SKM-1 treated with dmso at 0.1 percent for 144 hours (cell line): ENCODE data around the gene PCAT7.
"Not testable (repeated sequence)": the region's sequence is repeated elsewhere in the genome, so short reads cannot be mapped to it uniquely, and the experiment has no call there.

Experiments
- DNase-seq: peaks from one replicate; lab custom pipeline; 2025; ENCODE audit not compliant: unreplicated experiment; lab: John Stamatoyannopoulos, UW

PCAT7 gene

DNA sequence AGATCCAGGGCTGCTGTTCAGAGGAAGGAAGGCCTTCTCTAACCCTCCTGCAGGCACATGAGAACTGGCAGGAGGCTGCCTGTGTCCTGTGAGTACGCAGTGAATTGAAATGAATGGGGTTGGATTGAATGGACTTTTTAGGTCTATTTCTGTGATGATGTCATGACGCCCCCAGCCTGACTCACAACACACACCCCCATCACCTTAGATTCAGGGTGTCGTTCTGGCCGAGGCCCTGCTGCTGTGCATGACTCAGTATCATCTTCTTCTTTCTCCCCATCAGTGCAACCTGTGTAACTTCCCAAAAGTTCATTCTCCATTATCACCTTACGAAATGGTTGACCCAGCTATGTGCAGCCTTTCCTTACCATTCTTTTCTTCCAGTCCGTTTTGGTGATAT, 5.4 kb downstream of the PCAT7 start:
- no peak for DNase-seq

DNA sequence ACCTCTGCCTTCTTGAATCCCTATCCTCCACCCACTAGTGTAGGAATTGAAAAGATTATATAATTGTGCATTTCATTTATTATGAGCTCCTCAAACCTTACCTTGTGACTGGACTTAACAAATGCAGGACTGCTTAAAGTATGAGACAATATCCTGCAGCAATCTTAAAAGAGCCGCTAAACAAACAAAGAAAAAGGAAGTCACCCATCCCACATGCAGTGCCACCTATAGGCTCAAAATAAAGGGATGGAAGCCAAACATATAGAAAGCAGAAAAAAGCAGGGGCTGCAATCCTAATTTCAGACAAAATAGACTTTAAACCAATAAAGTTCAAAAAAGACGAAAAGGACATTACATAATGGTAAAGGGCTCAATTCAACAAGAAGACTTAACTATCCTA, 8.7 kb downstream of the PCAT7 start:
- peak; percentile 15 for DNase-seq

DNA sequence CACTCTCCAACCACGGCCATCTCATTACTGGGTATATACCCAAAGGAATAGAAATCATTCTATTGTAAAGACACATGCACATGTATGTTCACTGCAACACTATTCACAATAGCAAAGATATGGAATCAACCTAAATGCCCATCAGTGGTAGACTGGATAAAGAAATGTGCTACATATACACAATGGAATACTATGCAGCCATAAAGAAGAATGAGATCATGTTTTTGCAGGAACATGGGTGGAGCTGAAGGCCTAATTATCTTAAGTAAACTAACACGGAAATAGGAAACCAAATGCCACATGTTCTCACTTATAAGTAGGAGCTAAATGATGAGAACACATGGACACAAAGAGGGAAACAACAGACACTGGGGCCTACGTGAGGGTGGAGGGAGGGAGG, 9.4 kb downstream of the PCAT7 start:
- DNase-seq, result not testable (repeated sequence)

DNA sequence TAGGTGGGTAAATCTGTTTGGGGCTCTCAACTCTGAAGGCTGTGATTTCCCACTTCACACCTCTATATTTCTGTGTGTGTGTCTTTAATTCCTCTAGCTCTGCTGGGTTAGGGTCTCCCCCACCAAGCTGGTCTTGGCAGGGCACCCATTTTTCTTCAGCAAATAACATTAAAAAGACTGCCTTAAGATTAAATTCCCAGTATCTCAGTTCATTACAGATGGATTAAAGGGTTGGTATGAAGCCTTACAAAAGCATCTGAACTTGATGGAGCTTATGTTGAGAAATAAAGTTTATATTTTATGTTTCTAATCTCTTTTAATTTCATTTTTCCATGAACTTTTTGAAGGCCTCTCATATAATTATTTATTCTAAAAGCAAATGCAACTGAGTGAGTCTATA, 11.7 kb downstream of the PCAT7 start:
- no peak for DNase-seq

DNA sequence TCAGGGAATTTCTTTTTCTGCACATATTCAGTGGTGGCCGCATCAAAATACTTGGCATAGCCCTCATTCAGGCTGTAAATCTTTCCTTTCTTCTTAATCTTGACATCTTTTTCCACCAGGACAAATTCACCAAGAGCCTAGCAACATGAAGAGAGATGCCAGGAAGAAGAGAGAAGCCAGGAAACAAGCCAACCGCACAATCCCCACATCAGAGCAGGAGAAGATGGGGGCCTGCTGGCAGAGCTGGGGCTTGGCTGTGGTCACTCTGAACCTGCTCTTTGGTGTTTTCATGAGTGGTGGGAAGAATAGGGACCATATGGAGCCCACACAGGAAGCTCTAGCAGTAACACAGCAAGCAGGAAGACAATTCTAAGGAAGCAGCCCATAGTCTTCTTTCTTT, 12.4 kb downstream of the PCAT7 start:
- no peak for DNase-seq

DNA sequence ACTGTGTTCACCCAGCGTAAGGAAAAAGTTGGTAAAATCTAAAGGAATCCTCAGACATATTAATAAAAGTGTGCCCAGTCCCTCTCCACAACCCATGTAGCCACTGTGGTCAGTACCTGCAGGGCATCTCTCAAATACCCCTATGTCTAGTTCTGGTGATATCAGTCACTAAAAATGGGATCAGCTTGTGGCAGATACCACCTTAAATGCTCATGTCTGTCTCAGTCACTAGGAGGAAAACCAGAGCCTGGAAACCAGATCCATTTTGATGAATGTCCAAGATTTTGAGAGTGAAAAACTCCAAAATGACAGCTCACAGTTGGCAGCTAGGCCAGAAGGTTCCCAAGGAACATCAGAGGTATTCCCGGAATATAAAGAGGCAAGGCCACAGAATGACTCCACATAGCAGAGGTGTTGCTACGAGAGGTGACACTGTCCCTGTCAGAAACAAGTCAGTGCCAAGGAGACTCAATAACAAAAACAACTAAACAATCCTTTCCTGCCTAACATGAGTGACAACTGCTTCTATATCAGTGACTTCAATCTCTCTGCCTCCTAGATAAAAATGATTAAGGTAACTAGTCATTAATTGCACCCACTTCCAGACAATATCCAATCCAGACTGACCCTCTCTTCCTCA, 13.5 kb downstream of the PCAT7 start:
- no peak for DNase-seq

DNA sequence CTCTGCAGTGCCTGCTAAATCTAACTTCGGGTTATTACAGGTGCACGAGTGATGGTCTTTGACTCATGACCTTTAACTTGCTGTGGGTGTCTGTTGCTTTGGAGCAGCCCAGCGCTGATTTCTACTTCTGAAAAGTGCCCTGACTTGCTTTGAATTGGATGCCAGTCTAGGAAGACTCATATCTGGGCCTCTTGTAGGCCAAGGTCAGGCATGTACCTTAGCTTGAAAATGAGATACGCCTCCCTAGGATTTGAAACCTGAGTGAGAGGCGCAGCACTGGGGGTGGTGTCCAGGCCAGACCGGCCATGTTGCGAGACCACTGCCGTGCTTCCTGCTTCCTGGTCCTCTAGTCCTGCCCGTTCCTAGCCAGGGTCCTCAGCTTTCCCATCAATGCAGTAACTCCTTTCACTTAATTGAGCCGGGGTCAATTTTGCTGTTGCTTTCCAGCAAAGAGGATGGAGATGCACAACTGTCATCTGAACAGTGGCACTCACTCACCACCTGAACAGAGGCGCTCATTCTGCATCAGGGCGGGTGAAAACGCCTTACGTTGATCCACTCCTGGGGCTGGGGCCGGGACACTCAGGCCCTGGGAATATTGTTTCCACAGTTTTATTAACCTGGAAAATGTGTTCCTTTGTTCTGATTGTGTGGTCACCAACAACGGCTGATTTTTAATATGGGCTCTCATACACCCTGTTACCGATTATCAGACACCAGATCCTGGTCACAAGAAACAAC, 14.3 kb downstream of the PCAT7 start:
- no peak for DNase-seq

DNA sequence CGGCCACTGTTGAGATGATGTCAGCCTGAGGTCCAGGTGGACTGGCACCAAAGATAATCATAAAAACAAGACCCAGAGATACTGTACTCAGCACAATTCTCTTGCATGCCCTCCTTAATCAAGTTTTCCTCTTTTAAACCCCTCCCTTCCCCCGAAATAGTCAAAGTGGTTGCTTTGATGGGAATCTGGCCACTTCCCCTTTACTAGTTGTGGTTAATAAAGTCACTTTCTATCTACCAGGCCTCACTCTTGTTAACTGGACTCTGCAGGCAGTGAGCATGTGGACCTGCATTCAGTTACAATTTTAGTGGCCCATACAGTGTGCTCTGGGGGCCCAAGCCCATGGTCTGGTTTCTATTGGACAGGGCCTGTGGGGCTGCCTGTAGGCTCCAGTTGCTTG, 21.2 kb downstream of the PCAT7 start:
- DNase-seq, result peak; percentile 2

DNA sequence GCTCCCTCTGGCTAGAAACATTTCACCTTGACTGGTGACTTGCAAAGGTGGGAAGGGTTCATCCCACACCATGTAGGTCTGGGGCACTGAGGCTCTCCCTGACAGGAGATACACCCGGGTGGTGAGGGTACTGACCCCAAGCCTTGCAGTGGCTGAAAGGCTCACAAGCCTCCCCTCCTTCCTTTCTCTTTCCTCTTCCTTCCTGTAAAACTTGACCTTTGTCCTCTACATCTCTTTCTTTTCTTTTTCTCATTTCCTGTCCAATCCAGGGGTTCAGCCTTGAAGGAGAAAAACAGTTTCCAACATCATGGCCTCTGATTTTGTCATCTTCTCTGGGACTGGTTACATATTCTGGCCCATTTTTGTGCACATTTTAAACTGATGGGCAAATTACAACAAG, 22.2 kb downstream of the PCAT7 start:
- no peak for DNase-seq

DNA sequence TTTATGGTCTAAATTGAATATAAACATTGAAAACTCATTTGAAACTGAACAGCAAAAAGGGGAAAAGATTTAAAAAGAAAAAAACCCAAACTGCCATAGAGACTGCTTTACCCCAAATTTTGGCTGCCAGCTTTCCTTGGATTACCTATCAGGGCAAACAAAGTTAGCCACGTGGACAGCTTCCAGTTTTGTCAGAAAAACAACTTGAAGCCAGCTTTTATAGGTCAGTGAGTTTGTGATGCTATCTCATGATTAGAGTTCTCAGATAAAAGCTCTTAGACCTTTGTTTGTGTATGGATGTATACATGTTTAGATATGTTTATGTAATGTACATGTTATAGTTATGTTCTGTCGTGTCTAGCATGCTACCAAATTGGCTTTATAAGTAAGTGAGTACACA, 22.7 kb downstream of the PCAT7 start:
- DNase-seq, result no peak

DNA sequence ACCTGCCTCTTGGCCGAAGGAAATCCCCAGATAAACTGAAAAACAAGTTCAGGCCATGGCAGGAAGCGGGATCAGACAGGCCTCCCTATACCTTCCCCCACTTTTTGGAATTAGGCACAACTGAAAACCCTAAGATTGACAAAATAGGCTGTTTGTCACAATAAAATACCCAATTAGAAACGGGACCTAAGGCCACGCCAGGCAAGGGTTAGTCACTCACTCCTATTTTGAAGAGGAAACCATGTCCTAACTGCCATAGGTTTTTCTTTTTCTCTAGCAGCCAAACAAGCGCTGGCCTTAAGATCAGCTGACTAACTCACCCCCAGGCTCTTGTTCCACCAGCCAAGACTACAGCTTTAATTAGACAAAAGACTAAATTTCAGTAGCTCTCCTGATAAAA, 26.8 kb downstream of the PCAT7 start:
- no peak for DNase-seq

DNA sequence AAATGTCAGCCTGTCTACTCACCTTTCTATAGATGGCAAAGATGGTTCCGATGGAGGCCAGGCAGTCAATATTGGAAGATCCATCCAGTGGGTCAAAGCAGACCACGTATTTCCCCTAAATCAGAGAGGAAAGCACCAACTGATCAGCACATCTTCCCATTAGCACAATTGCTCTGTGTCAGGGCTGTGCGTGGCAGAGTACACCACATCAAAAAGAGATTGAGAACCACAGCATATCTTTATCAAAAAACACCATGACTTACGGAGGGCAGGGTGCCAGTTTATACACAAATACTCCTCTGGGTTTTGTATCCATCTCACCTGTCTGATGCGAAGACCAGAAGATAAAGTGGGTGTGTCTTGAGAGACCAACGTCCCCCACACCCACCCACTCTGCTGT, 29.7 kb downstream of the PCAT7 start:
- DNase-seq, result no peak

DNA sequence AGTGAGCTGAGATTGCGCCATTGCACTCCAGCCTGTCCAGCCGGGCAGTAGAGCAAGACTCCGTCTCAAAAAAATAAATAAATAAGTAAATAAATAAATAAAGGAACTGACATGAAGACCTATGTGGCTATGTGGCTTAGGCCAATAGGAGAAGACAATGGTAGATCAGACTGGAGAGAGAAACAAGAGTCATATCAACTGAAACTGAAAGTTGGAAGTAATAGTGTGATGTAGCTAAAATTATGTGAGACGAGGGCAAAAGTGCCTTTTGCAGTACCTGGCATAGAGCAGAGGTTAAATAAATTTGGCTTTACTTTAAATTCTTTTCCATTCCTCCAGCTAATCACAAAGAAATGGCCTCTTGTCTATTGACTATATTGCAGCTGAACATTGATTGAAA, 31.4 kb downstream of the PCAT7 start:
- DNase-seq, result no peak

DNA sequence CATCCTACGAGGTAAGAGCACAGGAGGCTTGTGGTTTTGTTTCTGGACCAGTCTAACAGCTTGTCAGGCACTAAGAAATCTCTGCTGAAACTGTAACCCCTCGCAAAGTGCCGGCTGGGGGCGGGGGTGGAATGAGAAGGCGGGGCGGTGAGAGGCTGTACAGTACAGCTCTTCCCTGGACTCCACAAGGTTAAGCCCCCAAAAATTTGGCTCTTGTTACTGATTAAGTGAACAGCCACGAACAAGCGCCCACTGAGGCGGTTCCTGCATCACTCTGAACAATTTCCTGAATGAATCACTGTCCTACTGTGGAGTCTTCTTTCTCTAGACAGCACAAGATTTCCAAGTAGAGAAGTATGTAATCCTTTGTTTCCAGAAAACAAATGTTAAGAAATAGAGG, 31.9 kb downstream of the PCAT7 start:
- no peak for DNase-seq

DNA sequence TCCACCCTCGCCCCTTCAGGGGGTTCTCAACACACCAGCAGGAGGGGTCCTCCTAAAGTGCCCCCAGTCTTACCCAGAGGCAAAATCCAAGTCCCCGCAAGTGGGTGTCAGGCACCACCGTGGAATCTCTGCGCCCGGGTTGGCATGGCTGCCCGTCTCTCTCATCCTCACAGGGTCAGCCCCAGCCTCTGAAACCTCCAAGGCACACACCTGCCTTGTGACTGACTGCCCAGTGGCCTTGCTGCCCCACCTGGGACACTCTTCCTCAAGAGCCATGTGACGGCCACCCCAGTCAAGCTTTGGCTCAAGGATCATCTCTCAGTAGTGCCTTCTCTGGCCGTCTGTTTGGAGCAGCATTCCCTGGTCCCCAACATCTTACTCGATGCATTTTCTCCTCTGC, 33.8 kb downstream of the PCAT7 start:
- DNase-seq, result no peak

DNA sequence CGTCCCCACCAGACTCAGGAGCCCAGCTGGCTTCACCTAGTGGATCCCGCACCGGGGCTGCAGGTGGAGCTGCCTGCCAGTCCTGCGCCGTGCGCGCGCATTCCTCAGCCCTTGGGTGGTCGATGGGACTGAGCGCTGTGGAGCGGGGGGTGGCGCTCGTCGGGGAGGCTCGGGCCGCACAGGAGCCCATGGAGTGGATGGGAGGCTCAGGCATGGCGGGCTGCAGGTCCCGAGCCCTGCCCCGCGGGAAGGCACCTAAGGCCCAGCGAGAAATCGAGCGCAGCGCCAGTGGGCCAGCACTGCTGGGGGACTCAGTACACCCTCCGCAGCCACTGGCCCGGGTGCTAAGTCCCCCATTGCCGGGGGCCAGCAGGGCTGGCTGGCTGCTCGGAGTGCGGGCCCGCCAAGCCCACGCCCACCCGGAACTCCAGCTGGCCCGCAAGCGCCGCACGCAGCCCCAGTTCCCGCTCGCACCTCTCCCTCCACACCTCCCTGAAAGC, 36.2 kb downstream of the PCAT7 start:
- not testable (repeated sequence) for DNase-seq

DNA sequence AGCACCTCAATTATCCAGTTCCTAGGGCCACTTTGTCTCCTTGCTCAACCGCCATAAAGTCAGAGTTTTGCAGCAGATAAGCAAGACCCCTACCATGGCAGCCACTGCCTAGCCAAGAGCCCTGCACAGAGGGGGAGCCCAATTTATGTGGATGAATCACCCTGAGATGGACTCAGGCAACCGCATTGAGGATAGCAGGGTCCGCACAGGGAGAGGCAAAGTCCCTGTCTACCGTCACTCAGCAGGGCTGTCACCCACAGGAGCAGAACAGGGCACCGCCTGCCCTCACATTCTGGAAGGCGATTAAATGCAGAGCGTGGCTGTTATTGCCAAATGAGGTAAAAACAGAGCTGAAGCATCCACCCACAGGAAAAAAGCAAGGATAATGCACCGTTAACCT, 37.0 kb downstream of the PCAT7 start:
- DNase-seq, result no peak

DNA sequence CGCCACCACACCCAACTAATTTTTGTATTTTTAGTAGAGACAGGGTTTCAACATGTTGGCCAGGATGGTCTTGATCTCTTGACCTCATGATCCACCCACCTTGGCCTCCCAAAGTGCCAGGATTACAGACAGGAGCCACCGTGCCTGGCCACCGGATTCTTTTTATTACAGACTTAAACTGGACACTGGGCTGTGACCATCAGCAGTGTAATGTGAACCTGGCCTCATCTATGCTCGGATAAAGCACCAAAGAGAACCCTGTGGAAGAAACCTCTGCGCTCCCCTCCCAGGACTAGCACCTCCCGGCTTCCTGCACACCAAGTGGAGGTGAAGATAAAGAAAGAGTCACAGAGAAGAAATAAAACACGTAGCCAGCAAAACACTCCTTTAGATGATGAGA, 37.8 kb downstream of the PCAT7 start:
- not testable (repeated sequence) for DNase-seq

DNA sequence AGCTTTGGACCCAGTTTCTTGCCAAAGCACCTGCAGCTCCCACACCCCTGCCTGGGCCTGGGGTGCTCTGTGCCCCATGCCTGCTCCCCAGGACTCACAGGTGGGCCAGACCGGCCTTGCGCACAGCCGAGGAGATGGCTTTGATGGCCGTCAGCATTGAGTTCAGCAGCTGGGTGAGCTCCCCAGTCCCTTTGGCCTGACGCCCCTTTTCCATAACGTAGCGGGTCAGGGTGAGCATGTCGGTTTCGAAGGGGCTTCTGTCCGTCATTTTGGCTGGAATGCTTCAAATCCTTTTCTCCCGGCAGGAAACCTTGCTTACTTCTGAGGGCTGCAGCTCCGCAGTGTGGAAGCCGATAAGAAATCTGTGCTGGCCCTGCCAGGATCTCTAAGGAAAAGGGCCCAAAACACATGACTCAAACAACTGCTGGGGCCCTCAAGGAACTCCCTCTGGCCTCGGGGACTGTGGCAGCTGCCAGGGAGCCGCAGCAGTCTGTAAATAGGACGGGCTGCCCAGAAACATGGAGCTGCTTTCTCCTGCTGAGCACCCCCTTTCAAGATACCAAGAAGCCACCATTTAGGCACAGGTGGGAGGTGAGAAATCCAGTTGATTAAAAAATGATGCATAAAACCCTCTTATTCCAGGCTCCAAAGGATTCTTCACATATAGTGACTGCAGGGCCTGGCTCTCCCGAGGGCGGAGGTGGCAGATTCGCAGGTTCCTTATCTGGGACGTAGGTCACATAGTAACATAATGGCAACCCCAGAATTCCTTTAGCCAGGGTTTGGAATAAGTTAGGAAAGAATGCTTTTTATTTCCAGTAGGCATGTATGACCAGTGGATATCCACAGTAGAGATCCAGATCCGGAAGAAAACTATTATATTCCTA, 38.8 kb downstream of the PCAT7 start, which contains the start of gene FBP2:
Gene FBP2, minus strand, starts transcription at position 366 of the 887 bp plus-strand sequence. Its CDS starts 98 bp downstream, at position 268.
- DNase-seq, result no peak

DNA sequence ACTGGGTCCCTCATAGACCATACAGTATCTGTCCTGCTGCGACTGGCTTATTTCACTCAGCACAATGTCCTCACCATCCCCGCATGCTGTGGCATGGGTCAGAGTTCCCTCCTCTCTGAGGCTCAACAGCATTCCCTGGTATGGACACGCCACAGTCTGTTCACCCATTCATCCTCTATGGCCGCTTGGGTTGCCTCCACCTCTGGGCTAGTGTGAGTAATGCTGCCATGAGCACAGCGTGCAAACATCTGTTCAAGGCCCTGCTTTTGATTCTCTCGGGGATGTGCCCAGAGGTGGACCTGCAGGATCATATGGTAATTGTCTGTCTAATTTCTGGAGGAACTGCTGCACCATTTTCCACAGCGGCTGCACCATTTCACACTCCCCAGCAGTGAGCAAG, 44.2 kb downstream of the PCAT7 start:
- no peak for DNase-seq

DNA sequence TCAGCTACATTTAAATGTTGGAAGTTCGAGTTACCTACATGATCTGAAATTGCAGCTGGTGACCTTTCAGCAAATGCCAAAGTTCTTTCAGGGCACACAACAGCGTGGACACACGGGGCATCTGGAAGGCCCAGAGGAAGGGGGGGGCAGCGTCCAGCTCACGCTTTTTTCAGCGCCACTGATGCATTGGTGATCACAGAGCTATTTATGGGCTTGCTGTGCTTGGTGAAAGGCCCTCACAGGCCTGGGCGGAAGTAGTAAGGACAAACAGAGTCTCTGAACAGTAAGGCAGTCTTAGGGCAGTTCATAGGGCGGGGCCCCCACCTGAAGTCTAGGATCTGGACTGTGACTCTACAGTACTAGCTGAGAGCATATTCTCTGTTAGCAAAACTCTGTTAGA, 45.4 kb downstream of the PCAT7 start:
- no peak for DNase-seq

DNA sequence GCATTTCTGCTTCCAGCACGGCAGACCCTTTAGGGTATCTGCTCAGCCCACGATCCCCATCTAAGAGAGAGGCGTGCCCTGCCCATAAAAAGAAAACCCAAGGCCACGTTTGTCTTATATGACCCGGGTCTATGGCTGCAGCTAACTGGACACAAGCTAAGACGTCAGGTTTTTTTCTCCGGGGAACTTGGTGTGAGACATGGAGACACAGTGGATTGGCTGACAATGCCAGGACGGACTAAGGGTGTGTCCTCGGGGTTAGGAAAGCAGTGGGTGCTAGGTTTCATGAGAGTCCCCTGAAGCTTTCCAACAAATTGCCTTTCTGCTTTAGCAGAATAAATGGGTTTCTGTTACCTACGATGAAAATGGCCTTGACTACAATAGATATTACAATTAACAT, 45.8 kb downstream of the PCAT7 start:
- DNase-seq, result no peak
